SKM-1 treated with dmso at 0.1 percent for 144 hours (cell line): ENCODE measurements around the gene CFAP251.

ENCODE experiments used
- DNase-seq: peaks from one replicate; lab custom pipeline; 2025; ENCODE audit not compliant: unreplicated experiment; lab: John Stamatoyannopoulos, UW

CFAP251 gene

DNA sequence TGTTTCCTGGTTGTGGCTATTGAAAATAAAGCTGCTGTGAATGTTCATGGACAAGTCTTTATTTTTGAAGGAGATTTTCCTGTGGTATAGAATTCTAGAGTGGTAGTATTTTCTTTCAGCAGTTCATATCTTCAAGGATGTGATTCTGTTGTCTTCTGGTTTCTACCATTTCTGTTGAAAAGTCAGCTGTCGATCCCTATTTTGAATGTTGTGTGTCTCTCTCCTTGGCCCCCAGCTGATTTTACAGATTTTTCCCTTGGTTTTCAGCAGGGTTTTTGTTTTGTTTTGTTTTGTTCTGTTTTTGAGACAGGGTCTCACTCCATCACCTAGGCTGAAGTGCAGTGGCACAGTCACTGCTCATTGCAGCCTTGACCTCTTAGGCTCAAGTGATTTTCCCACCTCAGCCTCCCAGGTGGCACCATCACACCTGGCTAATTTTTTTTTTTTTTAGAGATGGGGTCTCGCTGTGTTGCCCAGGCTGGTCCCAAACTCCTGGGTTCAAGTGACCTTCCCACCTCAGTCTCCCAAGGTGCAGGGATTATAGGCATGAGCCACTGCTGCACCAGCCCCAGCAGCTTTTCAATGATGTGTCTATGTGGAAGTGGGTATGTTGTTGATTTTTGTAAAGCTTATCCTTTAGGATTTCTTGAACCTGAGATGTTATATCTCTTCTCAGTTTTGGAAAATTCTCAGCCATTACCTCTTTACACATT is 28.1 kb downstream of the CFAP251 start:
- no peak for DNase-seq

DNA sequence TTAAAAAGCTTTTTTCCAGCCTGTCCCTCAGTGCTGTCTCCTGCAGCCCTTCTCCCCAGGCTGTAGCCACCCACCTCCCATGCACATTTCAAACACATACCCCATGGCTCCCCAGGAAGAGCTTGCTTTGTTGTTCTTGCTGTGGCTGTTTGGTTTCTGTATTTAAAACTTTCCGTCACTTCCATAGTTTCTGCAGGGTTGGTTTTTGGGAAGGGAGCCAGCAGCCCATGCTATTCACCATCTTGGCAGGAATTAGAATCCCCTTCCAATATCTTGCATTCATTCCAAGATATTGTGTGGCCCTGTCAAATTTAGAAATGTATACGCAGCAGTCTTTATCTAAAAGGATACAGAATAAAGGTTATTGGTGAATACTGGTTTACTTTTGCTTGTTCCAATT is 29.6 kb downstream of the CFAP251 start:
- no peak for DNase-seq

DNA sequence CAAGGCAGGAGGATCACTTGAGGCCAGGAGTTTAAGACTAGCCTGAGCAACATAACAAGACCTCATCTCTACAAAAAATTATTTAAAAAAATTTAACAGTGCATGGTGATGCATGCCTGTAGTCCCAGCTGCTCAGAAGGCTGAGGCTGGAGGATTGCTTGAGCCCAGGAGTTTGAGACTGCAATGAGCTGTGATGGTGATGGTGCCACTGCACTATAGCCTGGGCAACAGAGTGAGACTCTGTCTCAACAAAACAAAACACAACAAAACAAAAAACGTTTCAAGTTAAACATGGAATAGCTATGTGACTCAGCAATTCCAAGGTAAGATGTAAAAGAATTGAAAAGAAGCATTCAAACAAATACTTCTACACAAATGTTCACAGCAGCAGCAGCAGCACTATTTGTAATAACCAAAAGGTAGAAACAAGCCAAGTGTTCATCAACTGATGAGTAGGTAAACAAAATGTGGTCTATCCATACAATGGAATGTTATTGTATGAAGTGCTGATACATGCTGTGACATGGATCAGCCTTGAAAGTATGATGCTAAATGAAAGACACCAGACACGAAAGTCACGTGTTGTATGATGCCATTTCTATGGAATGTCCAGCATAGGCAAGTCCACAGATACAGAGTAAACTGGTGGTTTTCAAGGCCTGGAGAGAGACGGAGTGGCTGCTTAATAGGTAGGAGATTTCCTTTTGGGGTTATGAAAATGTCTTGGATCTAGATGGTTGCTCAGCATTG is 31.4 kb downstream of the CFAP251 start:
- DNase-seq: no peak

DNA sequence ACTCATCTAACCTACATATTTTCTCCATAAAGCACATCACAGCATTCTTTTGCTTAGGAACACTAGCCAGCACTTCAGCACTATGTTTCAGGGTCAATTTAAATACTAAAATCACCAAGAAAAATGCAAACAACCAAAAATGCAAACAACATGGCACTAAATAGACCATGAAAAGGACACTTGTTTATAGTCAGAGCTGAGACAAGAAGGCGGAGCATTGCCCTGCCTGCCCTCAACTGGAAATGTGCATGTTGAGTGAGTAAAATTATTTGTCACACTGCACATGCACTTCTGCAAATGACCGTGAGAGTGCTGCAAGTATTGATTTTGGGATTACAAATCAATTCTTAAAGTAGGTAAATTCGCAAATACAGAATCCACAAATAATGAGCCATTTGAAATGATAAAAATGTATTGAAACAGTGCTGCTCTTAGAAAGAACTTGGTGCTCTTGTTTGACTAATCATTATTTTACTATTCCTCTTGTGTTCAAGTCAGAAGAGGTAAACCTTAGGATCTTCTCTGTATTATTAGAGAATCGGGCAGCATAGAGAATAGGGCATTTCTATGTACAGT is 34.8 kb downstream of the CFAP251 start:
- no peak for DNase-seq

DNA sequence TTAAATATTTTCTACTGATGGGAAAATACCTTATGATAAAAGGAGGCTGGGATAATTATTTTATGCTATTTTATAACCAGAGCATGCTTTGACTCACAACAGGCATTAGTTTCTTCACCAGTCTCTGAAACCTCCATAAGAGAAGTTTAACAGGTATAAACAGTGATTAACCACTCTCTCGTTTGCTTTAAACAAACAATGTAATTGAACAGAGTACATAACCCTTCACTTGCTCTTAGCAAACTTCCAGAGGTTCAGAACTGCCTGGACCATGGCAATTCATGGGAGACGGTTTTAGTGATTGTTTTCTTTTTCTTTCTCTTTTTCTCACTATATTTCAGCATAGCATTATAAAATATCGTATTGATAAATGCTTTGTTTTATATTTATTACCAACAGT is 35.3 kb downstream of the CFAP251 start:
- DNase-seq: no peak

DNA sequence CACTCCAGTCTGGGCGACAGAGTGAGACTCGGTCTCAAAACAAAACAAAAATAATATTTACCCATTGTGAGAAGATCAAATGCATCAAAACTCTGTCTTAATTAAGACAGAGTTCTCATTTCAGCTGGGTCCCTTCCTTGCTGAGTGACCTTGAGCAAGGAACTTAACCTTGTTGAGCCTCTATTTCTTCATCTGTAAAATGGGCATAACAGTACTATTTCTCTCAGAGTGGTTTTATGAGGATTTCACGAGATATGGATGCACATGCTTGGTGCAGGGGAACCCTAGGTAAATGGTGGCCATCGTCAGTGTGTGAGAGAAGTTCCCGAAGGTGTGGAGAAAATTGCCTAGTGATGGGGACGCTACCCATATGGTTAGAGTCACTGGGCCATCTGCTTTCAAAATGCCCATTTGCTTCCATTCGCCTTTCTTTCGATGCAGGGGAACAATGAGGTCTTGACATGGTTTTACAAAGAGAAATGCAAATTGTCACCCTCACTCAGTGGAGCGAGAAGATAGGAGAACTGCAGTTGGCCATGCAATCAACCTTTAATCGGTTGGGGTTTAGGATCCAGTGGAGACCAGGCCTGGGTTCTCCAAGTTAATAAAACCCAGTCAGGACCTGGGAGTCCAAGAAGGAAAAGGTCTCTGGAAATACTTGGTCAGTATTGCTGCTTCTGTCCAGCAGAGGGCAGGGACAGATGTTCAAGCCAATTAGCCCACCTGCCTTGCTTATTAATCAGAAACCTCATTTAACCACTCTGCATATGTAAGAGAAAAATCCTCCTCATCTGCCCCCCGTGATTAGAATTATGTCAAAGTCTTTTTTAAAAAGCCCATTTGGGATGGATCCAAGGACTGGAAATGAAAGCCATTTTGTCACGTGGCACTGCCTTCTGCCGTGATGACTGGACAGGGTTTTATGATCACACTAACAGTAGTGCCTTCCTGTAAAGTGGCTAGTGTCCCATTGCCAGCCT is 37.2 kb downstream of the CFAP251 start:
- DNase-seq: no peak

DNA sequence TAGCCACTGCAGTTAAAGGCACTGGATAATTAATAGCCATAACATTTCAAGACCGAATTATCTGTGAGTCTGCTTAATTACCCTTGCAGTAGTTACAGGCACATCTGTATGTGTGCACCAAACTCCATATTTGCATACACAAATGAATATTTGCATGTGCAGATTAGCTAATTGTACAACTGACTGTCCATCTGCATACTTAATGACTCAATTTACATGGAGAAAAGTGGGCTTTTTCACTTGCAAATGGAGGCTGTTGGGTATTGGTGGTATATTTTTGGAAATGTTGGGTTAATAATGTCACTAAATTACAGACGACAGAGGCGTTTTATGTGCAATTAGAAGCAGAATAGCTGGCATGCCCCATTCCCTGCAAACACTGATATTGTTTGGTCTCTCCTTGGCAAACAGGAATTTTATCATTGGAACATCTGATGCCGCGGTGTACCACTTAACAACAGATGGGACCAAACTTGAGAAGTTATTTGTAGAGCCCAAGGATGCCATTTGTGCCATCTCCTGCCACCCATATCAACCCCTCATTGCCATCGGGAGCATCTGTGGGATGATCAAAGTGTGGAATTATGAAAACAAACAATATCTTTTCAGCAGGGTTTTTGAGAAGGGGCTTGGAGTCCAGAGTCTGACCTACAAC is 39.6 kb downstream of the CFAP251 start:
- DNase-seq: no peak

DNA sequence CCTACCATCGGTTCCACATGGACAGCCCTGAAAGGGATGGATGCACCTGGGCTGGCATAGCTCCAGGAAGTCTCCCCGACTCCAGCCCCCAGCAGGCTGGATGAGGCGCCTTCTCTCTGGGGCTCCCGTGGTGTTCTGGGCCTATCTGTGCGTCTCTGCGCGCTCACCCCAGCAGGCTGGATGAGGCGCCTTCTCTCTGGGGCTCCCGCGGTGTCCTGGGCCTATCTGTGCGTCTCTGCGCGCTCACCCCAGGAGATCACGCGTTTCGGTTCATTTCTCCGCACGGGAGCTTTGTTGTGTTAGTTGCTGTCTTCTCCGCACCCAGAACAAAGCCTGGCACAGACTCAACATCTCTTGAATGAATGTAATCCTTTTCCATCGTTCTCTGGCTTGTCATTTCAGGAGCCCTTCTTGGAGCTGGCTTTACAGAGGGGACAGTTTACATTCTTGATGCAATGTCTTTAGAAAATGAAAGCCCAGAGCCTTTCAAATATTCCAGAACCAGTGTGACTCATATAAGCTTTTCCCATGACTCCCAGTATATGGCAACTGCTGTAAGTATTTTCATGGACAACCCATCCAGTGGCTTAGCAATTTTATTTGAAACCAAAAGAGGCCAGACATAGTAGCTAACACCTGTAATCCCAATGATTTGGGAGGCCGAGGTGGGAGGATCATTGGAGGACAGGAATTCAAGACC is 40.3 kb downstream of the CFAP251 start:
- DNase-seq: no peak

DNA sequence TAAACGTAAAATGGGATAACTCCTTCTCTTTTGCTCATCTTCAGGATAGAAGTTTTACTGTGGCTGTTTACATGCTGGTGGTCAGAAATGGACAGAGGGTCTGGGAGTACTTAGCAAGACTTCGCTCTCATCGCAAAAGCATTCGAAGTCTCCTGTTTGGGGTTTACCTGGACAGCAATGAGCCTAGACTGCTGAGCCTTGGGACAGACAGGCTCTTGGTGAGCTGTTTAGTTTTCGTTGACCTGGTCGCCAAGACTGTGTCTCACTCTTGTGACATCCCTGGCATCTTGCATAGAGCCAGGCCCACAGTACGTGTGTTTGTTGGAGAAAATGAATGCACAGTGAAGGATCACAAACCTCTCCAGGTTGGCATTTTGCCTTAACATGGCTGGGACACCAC is 42.1 kb downstream of the CFAP251 start:
- no peak for DNase-seq

DNA sequence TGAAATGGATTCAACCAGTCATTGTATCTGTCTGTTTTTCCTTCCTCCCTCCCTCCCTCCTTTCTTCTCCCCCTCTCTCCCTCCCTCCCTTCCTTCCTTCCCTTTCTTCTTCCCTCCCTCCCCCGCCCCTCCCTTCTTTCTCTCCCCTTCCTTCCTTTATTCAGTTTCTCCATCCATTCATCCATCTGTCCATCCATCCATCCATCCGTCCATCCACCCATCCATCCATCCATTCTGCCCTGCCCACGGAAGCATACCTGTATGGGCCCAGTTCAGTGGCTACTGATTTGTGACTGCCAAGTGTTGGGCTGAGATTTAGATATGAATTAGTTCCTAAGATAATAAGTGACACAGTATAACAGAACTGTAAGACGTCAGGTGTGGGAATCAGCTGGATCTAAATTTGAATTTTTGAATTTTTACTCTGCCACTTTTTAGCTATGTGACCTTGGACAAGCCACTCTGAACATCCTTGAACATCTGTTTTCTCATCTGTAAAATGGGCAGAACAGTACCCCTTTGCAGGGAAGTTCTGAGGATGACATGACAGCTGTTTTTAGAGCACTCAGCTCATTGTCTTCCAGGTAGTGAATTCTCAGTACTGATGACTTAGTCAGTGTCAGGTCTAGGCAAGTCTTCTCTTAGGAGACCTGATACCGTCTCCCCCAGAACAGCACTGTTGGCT is 42.9 kb downstream of the CFAP251 start:
- DNase-seq: no peak

DNA sequence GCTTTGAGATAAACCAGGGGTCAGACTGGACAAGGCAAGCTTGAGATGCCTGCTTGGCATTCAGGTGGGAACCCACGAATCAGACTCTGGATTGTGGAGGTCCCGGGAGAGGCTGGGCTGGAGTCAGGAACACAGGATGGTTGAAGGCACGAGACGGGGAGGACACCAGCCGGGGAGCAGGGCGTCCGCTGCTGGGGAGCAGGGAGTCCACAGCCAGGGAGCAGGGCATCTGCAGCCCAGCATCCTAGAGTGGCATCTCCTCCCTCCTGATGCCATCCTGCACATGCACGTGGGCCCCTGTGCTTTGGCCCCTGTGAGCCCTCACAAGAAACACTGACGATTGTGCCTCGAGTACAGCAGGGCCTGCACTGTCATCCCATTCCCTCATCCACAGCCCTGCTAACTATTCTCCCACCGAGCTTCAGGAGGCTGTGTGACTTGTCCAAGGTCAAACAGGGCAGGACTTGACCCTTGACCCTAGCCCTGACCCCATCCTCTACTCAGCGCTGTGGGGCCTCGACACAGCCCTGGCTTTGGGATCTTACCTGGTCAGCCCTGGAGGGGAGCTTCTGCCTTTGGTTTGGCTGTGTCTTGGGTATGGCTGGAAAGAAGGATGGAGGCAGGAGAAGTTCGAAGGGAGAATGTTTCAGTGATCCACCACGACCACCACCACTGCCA is 45.1 kb downstream of the CFAP251 start:
- DNase-seq: no peak

DNA sequence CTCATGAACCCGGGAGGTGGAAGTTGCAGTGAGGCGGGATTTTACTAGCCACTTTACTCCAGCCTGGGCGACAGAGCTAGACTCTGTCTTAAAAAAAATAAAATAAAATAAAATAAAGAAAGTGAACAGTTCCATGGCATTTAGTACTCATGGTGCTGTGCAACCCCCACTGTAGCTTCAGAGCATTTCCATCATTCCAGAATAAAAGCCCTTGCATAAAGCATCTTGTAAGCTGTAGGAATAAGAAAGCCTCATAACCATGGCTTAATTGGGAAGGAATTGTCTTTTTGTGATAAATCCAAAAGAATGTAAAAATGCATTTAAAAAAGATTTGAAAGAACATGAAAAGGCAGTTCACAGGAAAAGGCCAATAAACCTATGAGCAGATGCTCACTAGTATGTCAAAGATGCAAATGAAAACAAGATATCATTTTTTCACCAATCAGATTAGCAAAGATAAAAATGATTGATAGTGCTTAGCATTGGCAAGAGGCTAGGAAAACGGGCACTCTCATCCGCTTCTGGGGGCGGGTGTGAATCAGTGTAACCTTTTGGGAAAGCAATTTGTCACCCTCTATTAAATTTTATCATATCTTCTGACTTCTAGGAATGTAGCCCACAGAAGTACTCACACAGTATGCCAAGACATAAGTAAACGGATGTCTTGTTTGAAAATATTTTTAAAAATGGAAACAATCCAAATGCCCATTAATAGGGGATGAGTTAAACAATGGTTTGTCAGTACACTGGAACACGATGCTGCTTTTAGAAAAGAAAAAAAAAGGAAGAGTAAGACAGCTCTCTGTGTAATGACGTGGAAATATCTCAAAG is 46.6 kb downstream of the CFAP251 start:
- no peak for DNase-seq

DNA sequence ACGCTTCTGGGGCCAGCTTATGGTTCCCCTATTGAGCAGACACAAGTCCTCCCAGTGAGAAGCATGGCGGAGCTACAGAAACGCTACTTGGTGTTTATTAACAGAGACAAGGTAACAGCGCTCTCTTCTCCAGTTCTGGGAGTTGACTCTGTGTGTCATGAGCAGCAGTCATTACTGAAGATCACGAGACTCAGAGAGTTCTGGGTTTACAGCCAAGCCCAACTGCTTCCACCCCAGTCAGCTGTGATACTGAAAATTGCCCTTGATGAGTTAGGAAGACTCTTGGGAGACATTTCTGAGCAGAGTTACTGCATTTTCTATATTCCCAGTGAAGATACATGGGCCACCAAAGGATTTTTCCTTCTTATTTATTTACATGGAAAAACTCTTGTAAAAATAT is 48.6 kb downstream of the CFAP251 start:
- no peak for DNase-seq

DNA sequence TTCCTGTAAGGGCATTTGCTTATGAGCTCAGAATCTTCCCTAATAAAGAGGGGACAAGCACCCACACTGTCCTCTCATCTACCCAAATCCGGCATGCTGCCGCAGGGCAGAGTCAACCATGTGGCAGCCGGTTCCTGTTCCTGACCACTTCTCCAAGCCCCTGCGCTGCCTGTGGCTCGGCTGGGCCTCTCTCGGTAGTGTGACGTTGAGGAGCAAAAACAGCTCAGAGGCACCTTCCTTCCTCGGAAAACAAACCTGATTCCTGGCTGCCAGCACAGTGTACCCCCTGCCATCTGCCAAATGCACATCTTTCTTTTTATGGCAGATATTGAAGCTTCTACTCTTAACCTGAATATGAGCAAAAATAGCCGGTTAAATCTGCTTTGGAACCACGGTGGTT is 50.5 kb downstream of the CFAP251 start:
- DNase-seq: peak; percentile 27

DNA sequence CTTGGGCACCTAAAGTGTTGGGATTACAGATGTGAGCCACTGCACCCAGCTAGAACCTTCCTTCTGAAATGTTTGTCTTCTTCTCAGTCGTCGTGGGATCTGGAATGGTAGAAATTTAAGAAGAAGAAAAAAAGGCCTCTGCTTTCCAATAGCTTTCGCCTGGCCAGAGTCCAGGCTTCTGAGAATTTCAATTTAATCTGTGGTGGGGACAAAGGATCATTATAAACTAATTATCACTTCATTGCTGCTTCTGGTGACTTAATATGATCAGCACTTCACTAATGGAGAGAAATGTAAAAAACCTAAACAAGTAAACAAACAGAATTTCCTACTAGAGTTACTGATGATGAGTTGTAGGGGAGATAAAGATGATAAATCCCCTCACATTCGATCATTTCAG is 51.3 kb downstream of the CFAP251 start:
- no peak for DNase-seq

DNA sequence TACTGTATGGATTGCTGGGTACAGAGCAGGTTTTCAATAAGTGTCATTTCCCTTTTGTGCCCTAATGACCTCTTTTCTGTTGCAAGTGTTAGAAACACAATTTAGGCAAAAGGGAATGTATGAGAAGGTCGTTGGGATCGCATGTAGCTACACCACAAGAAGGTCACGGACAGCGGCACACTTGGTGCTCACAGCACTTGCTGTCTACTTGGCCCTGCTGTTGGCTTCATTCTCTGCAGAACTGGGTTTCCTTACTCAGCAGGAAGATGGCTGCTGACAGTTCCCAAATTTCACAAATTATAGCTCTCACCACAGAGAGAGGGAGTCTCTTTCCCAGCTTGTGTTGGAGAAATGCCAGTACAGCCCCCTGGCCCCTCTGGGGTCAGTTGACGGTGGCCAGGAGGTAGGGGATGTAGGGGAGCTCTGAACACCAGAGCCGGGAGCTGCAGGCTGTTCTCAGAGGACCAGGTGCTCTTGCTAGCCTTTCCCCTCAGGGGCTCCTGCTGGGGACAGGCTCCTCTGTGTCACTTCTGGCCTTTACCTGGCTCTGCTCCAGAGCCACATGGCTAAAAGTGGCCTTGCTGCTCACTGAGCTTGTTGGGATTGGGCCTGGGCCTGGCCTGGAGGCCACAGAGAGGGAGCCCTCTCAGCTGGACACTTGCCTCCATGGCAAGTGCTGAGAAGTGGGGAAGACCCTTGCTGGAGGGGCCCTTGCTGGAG is 52.3 kb downstream of the CFAP251 start:
- no peak for DNase-seq
